GM12878 (cell line): ENCODE measurements around the gene CASP8. TPM values are rescaled to one million over a fixed set of nuclear protein-coding genes. Genes with fewer than 3 reads are reported as not detected.
"Not testable (repeated sequence)": the region's sequence is repeated elsewhere in the genome, so short reads cannot be mapped to it uniquely, and the experiment has no call there.

Source experiments
- ATAC-seq: fragments of 200-7000 bp; cut with Tn5 transposase; 3 replicates; pipeline ENCODE4 v1.9.1; 2020; ENCODE audit warnings: mild to moderate bottlenecking, moderate library complexity
- BruUV-seq: library from RNA; stranded (reverse); fragments of 400-500 nt; replicated peaks from 2 replicates; lab custom pipeline; 2021; lab: Mats Ljungman, UMichigan
- CTCF ChIA-PET: fragments of 300-600 bp; sonication (Branson Sonifier 250); formaldehyde crosslinking; extraction: SDS; loops from one replicate; lab custom pipeline; 2021; ENCODE audit warnings: inconsistent platforms; lab: Yijun Ruan, JAX
- POLR2A ChIA-PET: fragments of 350-600 bp; formaldehyde crosslinking; extraction: SDS; loops from one replicate; lab custom pipeline; 2021; ENCODE audit warnings: inconsistent platforms; lab: Charles Lee
- RAD21 ChIA-PET: fragments of 300-600 bp; sonication (Branson Sonifier 250); formaldehyde crosslinking; loops from one replicate; lab custom pipeline; 2023; ENCODE audit warnings: antibody characterized with exemption; ENCODE audit not compliant: unreplicated experiment; lab: Charles Lee
- SMC1A ChIA-PET: fragments of 300-600 bp; sonication (Branson Sonifier 250); formaldehyde crosslinking; loops from one replicate; lab custom pipeline; 2023; ENCODE audit not compliant: unreplicated experiment, uncharacterized antibody; lab: Charles Lee
- DNase-seq: peaks from one replicate; pipeline ENCODE4 v3.0.0-alpha.2; 2011; ENCODE audit warnings: low read depth, low spot score
- FAIRE-seq: peaks from 3 replicates; lab custom pipeline; 2011; peaks lifted over from hg19 to GRCh38; lab: Jason Lieb, UNC
- H2AFZ ChIP-seq: 2 replicates; pipeline ENCODE4 v1.6.0; 2011; ENCODE audit warnings: low read depth, low read length, control low read depth; ENCODE audit not compliant: control insufficient read depth
- H3K27ac ChIP-seq: 2 replicates; pipeline ENCODE4 v1.5.1; 2011; ENCODE audit warnings: control low read depth; ENCODE audit not compliant: control insufficient read depth, insufficient read depth
- H3K27me3 ChIP-seq, 2 experiments: replicated peaks in 1 of 2; 2 replicates each; pipeline versions ENCODE4 v1.6.0 to v1.6.1; 2011; ENCODE audit warnings: low read length in 1 of 2; ENCODE audit not compliant: control insufficient read depth in 2 of 2, insufficient read depth in 2 of 2
- H3K36me3 ChIP-seq, 2 experiments: 2 replicates each; pipeline ENCODE4 v1.5.1; 2011; ENCODE audit warnings: low read length in 1 of 2; ENCODE audit not compliant: control insufficient read depth in 2 of 2, insufficient read depth in 2 of 2
- H3K4me1 ChIP-seq: 2 replicates; pipeline ENCODE4 v1.6.1; 2011; ENCODE audit warnings: mild to moderate bottlenecking, low read length, moderate library complexity, mixed read lengths; ENCODE audit not compliant: control insufficient read depth, insufficient read depth
- H3K4me2 ChIP-seq: 2 replicates; pipeline ENCODE4 v1.6.0; 2011; ENCODE audit warnings: control low read depth; ENCODE audit not compliant: control insufficient read depth, insufficient read depth
- H3K4me3 ChIP-seq: fragments of 200-600 bp; sonication (generic); 2 replicates; pipeline ENCODE4 v1.5.1; 2016
- H3K79me2 ChIP-seq: 2 replicates; pipeline ENCODE4 v1.6.0; 2011; ENCODE audit warnings: low read length; ENCODE audit not compliant: control insufficient read depth, insufficient read depth
- H3K9ac ChIP-seq: 2 replicates; pipeline ENCODE4 v1.8.0; 2011; ENCODE audit warnings: low read length, control low read depth, mixed read lengths; ENCODE audit not compliant: control insufficient read depth, insufficient read depth
- H3K9me3 ChIP-seq: replicated peaks from 3 replicates; pipeline ENCODE4 v1.5.1; 2011; ENCODE audit warnings: mild to moderate bottlenecking, low read length; ENCODE audit not compliant: control insufficient read depth, insufficient read depth
- H4K20me1 ChIP-seq: 2 replicates; pipeline ENCODE4 v1.6.0; 2011; ENCODE audit not compliant: control insufficient read depth, insufficient read depth
- FOS ChIP-seq: IDR thresholded peaks from 3 replicates; pipeline ENCODE4 v1.6.1; 2011; ENCODE audit warnings: borderline replicate concordance; ENCODE audit not compliant: insufficient read length; ENCODE audit errors: extremely low read depth
- HDAC2 ChIP-seq: fragments of 200-600 bp; sonication (generic); IDR thresholded peaks from 2 replicates; pipeline ENCODE4 v1.6.1; 2017
- SMARCA5 ChIP-seq: fragments of 450-650 bp; IDR thresholded peaks from 2 replicates; pipeline ENCODE4 v1.6.1; 2017; ENCODE audit warnings: mild to moderate bottlenecking
- WGBS: methylation state at CpG from one replicate; pipeline ENCODE4 v1.1.6; 2016; ENCODE audit warnings: low lambda C conversion rate; ENCODE audit not compliant: insufficient replicate concordance, insufficient coverage; ENCODE audit errors: missing lambda C conversion rate; 5-methylcytosine and 5-hydroxymethylcytosine counted together
- in situ Hi-C: fragments of 300-500 bp; cut with MboI; formaldehyde crosslinking; loops from 9 replicates; pipeline ENCODE4 v1.14.3; 2018; ENCODE audit warnings: mixed read lengths
- intact Hi-C: fragments of 100-400 bp; cut with micrococcal nuclease; formaldehyde crosslinking; loops from one replicate; pipeline ENCODE4 v1.14.2; 2022; ENCODE audit not compliant: unreplicated experiment
- polyA plus RNA-seq, 11 experiments: library from polyadenylated mRNA; depleted of rRNA in 4 of 11; unstranded in 6 of 11; stranded (reverse) in 5 of 11; fragments of >200 nt; fragmentation: Nextera tagmentation in 4 of 11; fragmentation: Illumina TruSeq in 1 of 11; extraction: Ambion mirVana in 4 of 11; extraction: Trizol in 1 of 11; gene quantifications; 1 replicate in 1 of 11; 2 replicates in 10 of 11; pipeline versions ENCODE4 v1.2.1 to v1.2.3, GENCODE V29; 2011 to 2016; ENCODE audit warnings: inconsistent platforms in 2 of 11, missing spikeins in 2 of 11, low read depth in 1 of 11
- total RNA-seq, 4 experiments: library from RNA; depleted of rRNA in 3 of 4; stranded (reverse); fragments of >200 nt in 3 of 4; fragmentation: Illumina TruSeq in 1 of 4; extraction: Trizol in 1 of 4; gene quantifications; 2 replicates each; pipeline versions ENCODE4 v1.2.1 to v1.2.3, GENCODE V29; 2013 to 2021
- TF ChIP-seq, protein P1 (sequence below): IDR thresholded peaks from 2 replicates; pipeline ENCODE4 v1.6.1; 2012; ENCODE audit warnings: mild to moderate bottlenecking, low read depth, low read length

Gene CASP8
- total and polyA plus RNA-seq, 10 of the 15 experiments (the other 5 are each of a cell fraction or from before 2014, with no cell fraction given), result 18.6 to 54.1 (median 39.9) TPM

DNA sequence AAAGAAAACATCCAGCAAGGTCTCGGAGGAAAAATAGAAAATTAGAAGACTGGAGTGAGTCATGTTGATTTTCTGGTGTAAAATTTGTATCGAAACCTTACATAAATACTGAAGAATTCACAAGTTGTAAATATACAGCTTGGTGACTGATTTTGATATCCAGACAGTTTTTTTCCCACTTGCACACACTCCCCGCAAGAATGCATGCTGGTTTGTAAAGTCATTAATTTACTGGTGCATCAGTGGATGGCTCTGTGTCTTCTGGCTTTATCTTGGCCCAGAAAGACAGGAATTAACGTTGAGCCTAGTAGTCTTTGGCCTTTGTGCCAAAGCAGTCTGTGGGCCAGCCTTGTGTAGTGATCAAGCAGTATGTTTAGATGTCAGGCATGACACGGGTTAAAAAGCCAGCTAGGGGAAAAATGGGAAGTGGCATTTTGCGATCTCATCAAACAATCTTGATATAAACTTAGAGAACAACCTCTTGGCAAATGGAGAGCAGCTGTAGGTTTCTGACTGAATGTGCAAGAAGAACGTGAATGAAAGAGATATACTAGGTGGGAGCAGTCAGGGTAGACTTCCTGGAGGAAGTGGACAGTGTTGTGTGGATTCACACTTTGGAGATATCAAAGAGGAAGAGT lies 22.7 kb upstream of the CASP8 start (continued):
- TF ChIP-seq, protein P1, sequence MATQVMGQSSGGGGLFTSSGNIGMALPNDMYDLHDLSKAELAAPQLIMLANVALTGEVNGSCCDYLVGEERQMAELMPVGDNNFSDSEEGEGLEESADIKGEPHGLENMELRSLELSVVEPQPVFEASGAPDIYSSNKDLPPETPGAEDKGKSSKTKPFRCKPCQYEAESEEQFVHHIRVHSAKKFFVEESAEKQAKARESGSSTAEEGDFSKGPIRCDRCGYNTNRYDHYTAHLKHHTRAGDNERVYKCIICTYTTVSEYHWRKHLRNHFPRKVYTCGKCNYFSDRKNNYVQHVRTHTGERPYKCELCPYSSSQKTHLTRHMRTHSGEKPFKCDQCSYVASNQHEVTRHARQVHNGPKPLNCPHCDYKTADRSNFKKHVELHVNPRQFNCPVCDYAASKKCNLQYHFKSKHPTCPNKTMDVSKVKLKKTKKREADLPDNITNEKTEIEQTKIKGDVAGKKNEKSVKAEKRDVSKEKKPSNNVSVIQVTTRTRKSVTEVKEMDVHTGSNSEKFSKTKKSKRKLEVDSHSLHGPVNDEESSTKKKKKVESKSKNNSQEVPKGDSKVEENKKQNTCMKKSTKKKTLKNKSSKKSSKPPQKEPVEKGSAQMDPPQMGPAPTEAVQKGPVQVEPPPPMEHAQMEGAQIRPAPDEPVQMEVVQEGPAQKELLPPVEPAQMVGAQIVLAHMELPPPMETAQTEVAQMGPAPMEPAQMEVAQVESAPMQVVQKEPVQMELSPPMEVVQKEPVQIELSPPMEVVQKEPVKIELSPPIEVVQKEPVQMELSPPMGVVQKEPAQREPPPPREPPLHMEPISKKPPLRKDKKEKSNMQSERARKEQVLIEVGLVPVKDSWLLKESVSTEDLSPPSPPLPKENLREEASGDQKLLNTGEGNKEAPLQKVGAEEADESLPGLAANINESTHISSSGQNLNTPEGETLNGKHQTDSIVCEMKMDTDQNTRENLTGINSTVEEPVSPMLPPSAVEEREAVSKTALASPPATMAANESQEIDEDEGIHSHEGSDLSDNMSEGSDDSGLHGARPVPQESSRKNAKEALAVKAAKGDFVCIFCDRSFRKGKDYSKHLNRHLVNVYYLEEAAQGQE, result no peak
- TF ChIP-seq FOS (no peak), SMARCA5 (no peak), HDAC2 (no peak)

DNA sequence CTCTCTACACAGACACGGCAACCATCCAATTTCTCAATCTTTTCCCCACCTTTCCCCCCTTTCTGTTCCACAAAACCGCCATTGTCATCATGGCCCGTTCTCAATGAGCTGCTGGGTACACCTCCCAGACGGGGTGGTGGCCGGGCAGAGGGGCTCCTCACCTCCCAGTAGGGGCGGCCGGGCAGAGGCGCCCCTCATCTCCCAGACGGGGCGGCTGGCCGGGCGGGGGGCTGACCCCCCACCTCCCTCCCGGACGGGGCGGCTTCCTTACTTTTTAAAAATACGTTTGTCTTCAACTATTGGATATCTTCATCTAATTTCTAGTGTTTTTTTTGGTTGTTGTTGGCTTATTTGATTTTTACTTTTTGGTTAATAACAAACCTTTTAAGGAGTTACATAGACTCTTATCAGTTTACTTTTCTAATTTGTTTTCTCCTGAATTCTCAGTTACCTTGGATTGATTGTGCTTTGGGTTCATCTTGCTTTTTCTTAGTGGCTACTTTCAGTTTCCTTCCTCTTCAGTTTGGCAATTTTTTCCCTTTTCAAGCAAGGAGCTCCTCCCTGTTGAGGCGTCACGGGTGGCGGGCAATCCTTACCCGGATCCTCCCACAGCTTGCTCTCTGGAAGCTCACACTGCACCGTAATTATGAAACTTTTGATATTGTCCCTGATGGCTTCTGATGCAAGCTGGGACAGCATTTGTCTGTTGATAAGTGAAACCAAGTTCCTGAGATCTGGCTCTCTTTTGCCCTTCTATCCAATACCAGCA lies 21.0 kb upstream of the CASP8 start:
- 98% methylated on average over 16 of the region's 21 CpGs for WGBS
- ChIA-PET POLR2A (interaction anchor here (1.0 kb wide), 1 partner anchor 13 kb away, joined by 3 read pairs; no protein-coding TSS in a partner anchor), RAD21 (interaction anchor here (0.8 kb wide), 1 partner anchor 124 kb away, joined by 4 read pairs; no protein-coding TSS in a partner anchor), CTCF (interaction anchor here (0.6 kb wide), 2 partner anchors 57 to 123 kb away, joined by 3 to 4 read pairs; partner anchors contain the start of gene CASP10), SMC1A (interaction anchor here (1.0 to 1.2 kb wide), 2 partner anchors 38 to 131 kb away, joined by 3 to 4 read pairs; no protein-coding TSS in a partner anchor)
- FAIRE-seq, ATAC-seq, H3K27ac ChIP-seq, H2AFZ ChIP-seq, BruUV-seq, DNase-seq, H3K4me2 ChIP-seq, H3K9ac ChIP-seq, in situ Hi-C loops, H3K9me3 ChIP-seq, H3K27me3 ChIP-seq, H3K4me3 ChIP-seq, H4K20me1 ChIP-seq, H3K4me1 ChIP-seq: not testable (repeated sequence)
- peaks cover 5 to 13% of the 10 kb centered on the region in 2 experiments for H3K36me3 ChIP-seq
- intact Hi-C loops, result loop anchor here (5.0 to 10.0 kb wide), 3 partner anchors 38 to 935 kb away; partner anchors contain the start of gene ALS2
- peaks cover 24% of the 10 kb centered on the region for H3K79me2 ChIP-seq
